K562 (cell line): ENCODE results near the gene TANC1.

ENCODE experiments used
- CTCF ChIP-seq, 3 experiments: IDR thresholded peaks in 2 of 3; conservative IDR thresholded peaks in 1 of 3; 2 replicates each; pipeline ENCODE4 v1.5.1; 2011 to 2012; ENCODE audit warnings: low read length in 3 of 3, mild to moderate bottlenecking in 3 of 3, control low read depth in 2 of 3, improper control_type of control experiment in 1 of 3, inconsistent platforms in 1 of 3, low read depth in 1 of 3, mixed read lengths in 1 of 3, moderate library complexity in 1 of 3; ENCODE audit not compliant: insufficient read depth in 2 of 3
- ELK1 ChIP-seq: sonication (generic); formaldehyde crosslinking; IDR thresholded peaks from 2 replicates; pipeline ENCODE4 v1.8.1; 2022; ENCODE audit warnings: missing genetic modification reagents
- GTF2F1 ChIP-seq: IDR thresholded peaks from 2 replicates; pipeline ENCODE4 v1.6.1; 2011; ENCODE audit warnings: low read depth, low read length, improper control_type of control experiment
- HNRNPH1 ChIP-seq: fragments of 200-400 bp; formaldehyde crosslinking; optimal IDR thresholded peaks from 2 replicates; pipeline ENCODE3; 2017; ENCODE audit warnings: low read depth, mild to moderate bottlenecking, low read length, moderate library complexity
- KLF13 ChIP-seq: fragments of 450-650 bp; IDR thresholded peaks from 2 replicates; pipeline ENCODE4 v1.6.1; 2016; ENCODE audit warnings: missing genetic modification characterization, low read depth, mild to moderate bottlenecking, missing compliant biosample characterization, moderate library complexity, borderline replicate concordance
- MYC ChIP-seq, 2 experiments: fragments of 250-450 bp in 1 of 2; sonication (Bioruptor Pico) in 1 of 2; IDR thresholded peaks; 2 replicates each; pipeline versions ENCODE4 v1.5.1 to v1.6.1; 2012 to 2021; ENCODE audit warnings: low read depth in 2 of 2, borderline replicate concordance in 1 of 2, improper control_type of control experiment in 1 of 2, low read length in 1 of 2, mild to moderate bottlenecking in 1 of 2, moderate library complexity in 1 of 2
- RCOR1 ChIP-seq, 2 experiments: IDR thresholded peaks; 2 replicates each; pipeline ENCODE4 v1.6.1; 2012; ENCODE audit warnings: low read depth in 2 of 2, low read length in 2 of 2, borderline replicate concordance in 1 of 2, improper control_type of control experiment in 1 of 2
- RFX5 ChIP-seq: IDR thresholded peaks from 2 replicates; pipeline ENCODE4 v1.6.1; 2011; ENCODE audit warnings: low read depth, mild to moderate bottlenecking, improper control_type of control experiment, low read length

GRCh38 chr2:159226608-159227385, 258.4 kb downstream of the TANC1 start:
- TF ChIP-seq CTCF (IDR thresholded peaks at IDR 0.05 in 2 of 3, conservative IDR thresholded peaks at IDR 0.05 in 1 of 3; ENCODE audit: insufficient read depth in 2 of 3, low read depth in 1 of 3, low read length in 3 of 3), result no peak
- TF ChIP-seq GTF2F1, result no peak
- TF ChIP-seq ELK1, result no peak
- no peak for TF ChIP-seq MYC (IDR thresholded peaks at IDR 0.05; ENCODE audit: low read depth, low read length)
- TF ChIP-seq MYC (CRISPR knock-in tag; IDR thresholded peaks at IDR 0.05; ENCODE audit: borderline replicate concordance, low read depth), result no peak
- TF ChIP-seq HNRNPH1, result no peak
- TF ChIP-seq RCOR1 (IDR thresholded peaks at IDR 0.05; ENCODE audit: borderline replicate concordance in 1 of 2, low read depth in 2 of 2, low read length in 2 of 2), result no peak
- TF ChIP-seq KLF13 (tag), result no peak
- no peak for TF ChIP-seq RFX5
